Tongue (tissue), 3 donors: ENCODE results near the gene RNU6-9. TPM values are rescaled to one million over a fixed set of nuclear protein-coding genes. Genes with fewer than 3 reads are reported as not detected.
A peak's percentile ranks its signal among the peaks of the same experiment; 100 is the strongest.

ENCODE experiments used
- DNase-seq: peaks from one replicate; pipeline ENCODE4 v3.0.0-alpha.2; 2015
- small RNA-seq: library from RNA; depleted of rRNA; stranded (forward); fragments of <200 nt; gene quantifications from one replicate; pipeline ENCODE3, GENCODE V24; 2014; ENCODE audit warnings: low replicate concordance
- total RNA-seq: library from RNA; depleted of rRNA; stranded (reverse); fragments of >200 nt; gene quantifications from one replicate; pipeline ENCODE4 v1.2.3, GENCODE V29; 2014

RNU6-9 gene
- total RNA-seq, 1 donor from 2014 or later, result not detected

GRCh38 chr19:936175-936546 is 42.9 kb downstream of the RNU6-9 start:
- DNase-seq, result no peak

GRCh38 chr19:937259-937694 is 44.0 kb downstream of the RNU6-9 start:
- DNase-seq, result no peak

- DNase-seq, result no peak
These were observed 45.1 kb downstream of the RNU6-9 start for GRCh38 chr19:938233-938923.

GRCh38 chr19:939439-939838 is 46.2 kb downstream of the RNU6-9 start:
- DNase-seq, result no peak

- no peak for DNase-seq
These were observed 46.6 kb downstream of the RNU6-9 start for GRCh38 chr19:939922-940321.

GRCh38 chr19:940591-941291 is 47.5 kb downstream of the RNU6-9 start:
- peak; percentile 74 for DNase-seq

- no peak for DNase-seq
These were observed 48.2 kb downstream of the RNU6-9 start for GRCh38 chr19:941292-942132.

- no peak for DNase-seq
These were observed 48.9 kb downstream of the RNU6-9 start for GRCh38 chr19:942133-942645.

Small RNA genes within 50 kb of the gene (small RNA-seq; reads per million reads assigned to genes)
- 0.13 reads per million for gene RNU6-9

Other genes starting within 250 kb of the RNU6-9 start
- gene RNF126, start 230.3 kb upstream of the RNU6-9 start, total RNA-seq, result 30.9 TPM
- gene FSTL3, start 217.1 kb upstream of the RNU6-9 start, total RNA-seq, result 47.8 TPM
- 0.82 TPM for gene PRSS57, start 198.0 kb upstream of the RNU6-9 start, total RNA-seq
- gene PALM, start 184.5 kb upstream of the RNU6-9 start, total RNA-seq, result 52.9 TPM
- gene MISP, start 142.4 kb upstream of the RNU6-9 start, total RNA-seq, result 2.9 TPM
- 90.6 TPM for gene PTBP1, start 96.0 kb upstream of the RNU6-9 start, total RNA-seq
- 0.31 TPM for gene PLPPR3, start 71.5 kb upstream of the RNU6-9 start, total RNA-seq
- gene AZU1, start 65.6 kb upstream of the RNU6-9 start, total RNA-seq, result 2.5 TPM
- 3.3 TPM for gene PRTN3, start 52.5 kb upstream of the RNU6-9 start, total RNA-seq
- 3.5 TPM for gene ELANE, start 41.2 kb upstream of the RNU6-9 start, total RNA-seq
- gene CFD, start 33.8 kb upstream of the RNU6-9 start, total RNA-seq, result 5.8 TPM
- gene MED16, start 297 bp upstream of the RNU6-9 start, total RNA-seq, result 34.4 TPM
- 23.2 TPM for gene R3HDM4, start 19.7 kb downstream of the RNU6-9 start, total RNA-seq
- gene KISS1R, start 23.8 kb downstream of the RNU6-9 start, total RNA-seq, result not detected
- 5.2 TPM for gene ARID3A, start 32.6 kb downstream of the RNU6-9 start, total RNA-seq
- 44.0 TPM for gene WDR18, start 90.9 kb downstream of the RNU6-9 start, total RNA-seq
- gene GRIN3B, start 106.9 kb downstream of the RNU6-9 start, total RNA-seq, result not detected
- gene TMEM259, start 127.6 kb downstream of the RNU6-9 start, total RNA-seq, result 72.1 TPM
- not detected for gene RNU6-2, start 128.0 kb downstream of the RNU6-9 start, total RNA-seq
- 42.3 TPM for gene CNN2, start 133.1 kb downstream of the RNU6-9 start, total RNA-seq
- gene ABCA7, start 146.6 kb downstream of the RNU6-9 start, total RNA-seq, result 22.1 TPM
- gene ARHGAP45, start 173.7 kb downstream of the RNU6-9 start, total RNA-seq, result 16.8 TPM
- gene POLR2E, start 201.9 kb downstream of the RNU6-9 start, total RNA-seq, result 73.4 TPM
- 115 TPM for gene GPX4, start 210.5 kb downstream of the RNU6-9 start, total RNA-seq